GM18951 (cell line): ENCODE measurements around the gene CYBA.
"Not testable (repeated sequence)": the region's sequence is repeated elsewhere in the genome, so short reads cannot be mapped to it uniquely, and the experiment has no call there.

Experiments used
- POLR2A ChIP-seq: IDR thresholded peaks from 4 replicates; pipeline ENCODE4 v1.6.1; 2011; ENCODE audit warnings: mild to moderate bottlenecking; ENCODE audit not compliant: insufficient read length, insufficient read depth; ENCODE audit errors: extremely low read depth
- in situ Hi-C: fragments of 300-500 bp; cut with MboI; formaldehyde crosslinking; loops from one replicate; pipeline ENCODE4 v1.12.0; 2022; ENCODE audit warnings: low sequenced_read_pairs, mixed read lengths, inconsistent platforms; ENCODE audit not compliant: unreplicated experiment

Gene CYBA

GRCh38 chr16:88680554-88681083, 29.8 kb upstream of the CYBA start:
- TF ChIP-seq POLR2A, result no peak
- in situ Hi-C loops, result no loop called here

- in situ Hi-C loops, result no loop called here
- no peak for TF ChIP-seq POLR2A
These were observed 27.5 kb upstream of the CYBA start for GRCh38 chr16:88678224-88678979.

GRCh38 chr16:88677721-88678120, 26.9 kb upstream of the CYBA start:
- TF ChIP-seq POLR2A, result no peak
- in situ Hi-C loops, result no loop called here

GRCh38 chr16:88676502-88677242, 25.8 kb upstream of the CYBA start:
- in situ Hi-C loops, result no loop called here
- no peak for TF ChIP-seq POLR2A

- in situ Hi-C loops, result no loop called here
These were observed 23.0 kb upstream of the CYBA start for GRCh38 chr16:88673716-88674379.

GRCh38 chr16:88672776-88673175, 21.9 kb upstream of the CYBA start:
- in situ Hi-C loops, result no loop called here
- TF ChIP-seq POLR2A, result no peak

More at GRCh38 chr16:88673716-88674379, 23.0 kb upstream of the CYBA start:
- TF ChIP-seq POLR2A, result no peak

- in situ Hi-C loops, result no loop called here
- TF ChIP-seq POLR2A, result no peak
These were observed 21.0 kb upstream of the CYBA start for GRCh38 chr16:88671806-88672205.

GRCh38 chr16:88669980-88670379, 19.1 kb upstream of the CYBA start:
- TF ChIP-seq POLR2A, result no peak
- in situ Hi-C loops, result no loop called here

- in situ Hi-C loops, result not testable (repeated sequence)
These were observed 18.6 kb upstream of the CYBA start for GRCh38 chr16:88669493-88669892.

- no peak for TF ChIP-seq POLR2A
- in situ Hi-C loops, result no loop called here
These were observed 16.6 kb upstream of the CYBA start for GRCh38 chr16:88667461-88667860.

GRCh38 chr16:88665570-88665969, 14.7 kb upstream of the CYBA start:
- in situ Hi-C loops, result no loop called here
- no peak for TF ChIP-seq POLR2A

GRCh38 chr16:88665148-88665547, 14.3 kb upstream of the CYBA start:
- TF ChIP-seq POLR2A, result no peak

GRCh38 chr16:88662843-88663606, 12.2 kb upstream of the CYBA start, which contains the start of gene MVD:
TSS of gene MVD (minus strand) at chr16:88663091. CDS start at chr16:88663080, 11 bp downstream.
- TF ChIP-seq POLR2A, result peak; percentile 97
- in situ Hi-C loops, result no loop called here

More at GRCh38 chr16:88665148-88665547, 14.3 kb upstream of the CYBA start:
- in situ Hi-C loops, result no loop called here
